GM12873 (cell line): ENCODE data around the gene SUSD1.

ENCODE experiments used
- TF ChIP-seq, protein P1 (sequence below): IDR thresholded peaks from 2 replicates; pipeline ENCODE4 v1.5.1; 2012; ENCODE audit warnings: low read depth, mild to moderate bottlenecking, moderate library complexity, low read length, control low read depth; ENCODE audit not compliant: insufficient read depth; ENCODE audit errors: missing control alignments

The SUSD1 gene

DNA sequence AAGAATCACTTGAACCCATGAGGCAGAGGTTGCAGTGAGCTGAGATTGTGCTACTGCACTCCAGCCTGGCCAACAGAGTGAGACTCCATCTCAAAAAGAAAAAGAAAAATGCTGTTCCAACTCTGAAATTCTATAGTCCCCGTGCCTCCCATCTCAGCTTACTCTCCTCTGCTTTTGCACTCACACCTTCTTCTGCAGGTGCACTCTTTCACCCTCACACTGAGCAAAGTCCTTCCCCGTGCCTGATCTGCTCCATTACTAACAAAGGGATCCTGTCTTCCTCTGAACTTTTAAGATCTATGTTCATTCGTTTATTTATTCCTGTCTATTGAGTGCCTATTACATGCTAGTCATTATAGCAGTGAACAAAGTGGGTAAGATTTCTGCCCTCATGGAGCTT lies 47.8 kb downstream of the SUSD1 start:
- TF ChIP-seq, protein P1, sequence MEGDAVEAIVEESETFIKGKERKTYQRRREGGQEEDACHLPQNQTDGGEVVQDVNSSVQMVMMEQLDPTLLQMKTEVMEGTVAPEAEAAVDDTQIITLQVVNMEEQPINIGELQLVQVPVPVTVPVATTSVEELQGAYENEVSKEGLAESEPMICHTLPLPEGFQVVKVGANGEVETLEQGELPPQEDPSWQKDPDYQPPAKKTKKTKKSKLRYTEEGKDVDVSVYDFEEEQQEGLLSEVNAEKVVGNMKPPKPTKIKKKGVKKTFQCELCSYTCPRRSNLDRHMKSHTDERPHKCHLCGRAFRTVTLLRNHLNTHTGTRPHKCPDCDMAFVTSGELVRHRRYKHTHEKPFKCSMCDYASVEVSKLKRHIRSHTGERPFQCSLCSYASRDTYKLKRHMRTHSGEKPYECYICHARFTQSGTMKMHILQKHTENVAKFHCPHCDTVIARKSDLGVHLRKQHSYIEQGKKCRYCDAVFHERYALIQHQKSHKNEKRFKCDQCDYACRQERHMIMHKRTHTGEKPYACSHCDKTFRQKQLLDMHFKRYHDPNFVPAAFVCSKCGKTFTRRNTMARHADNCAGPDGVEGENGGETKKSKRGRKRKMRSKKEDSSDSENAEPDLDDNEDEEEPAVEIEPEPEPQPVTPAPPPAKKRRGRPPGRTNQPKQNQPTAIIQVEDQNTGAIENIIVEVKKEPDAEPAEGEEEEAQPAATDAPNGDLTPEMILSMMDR: no peak

DNA sequence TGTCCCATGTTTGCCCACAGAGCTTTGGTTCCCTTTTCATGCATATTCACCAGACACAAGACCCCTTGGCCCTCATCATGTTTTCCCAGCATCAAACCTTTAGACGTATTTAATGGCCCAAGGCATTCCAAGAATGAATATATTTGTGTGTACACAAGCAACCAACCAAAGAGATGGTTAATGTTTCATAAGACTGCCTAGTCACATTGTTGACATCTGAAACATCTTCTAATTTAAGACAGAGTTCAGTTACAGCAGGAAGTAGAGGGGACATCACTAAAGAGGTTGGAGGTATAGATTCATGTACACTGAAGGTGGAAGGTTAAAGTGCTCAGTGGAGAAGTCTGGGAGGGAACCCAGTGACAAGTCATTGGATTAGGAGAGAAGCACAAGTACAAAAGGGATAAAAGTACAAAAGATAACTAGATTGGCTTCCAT lies 49.1 kb downstream of the SUSD1 start:
- TF ChIP-seq, protein P1: no peak

DNA sequence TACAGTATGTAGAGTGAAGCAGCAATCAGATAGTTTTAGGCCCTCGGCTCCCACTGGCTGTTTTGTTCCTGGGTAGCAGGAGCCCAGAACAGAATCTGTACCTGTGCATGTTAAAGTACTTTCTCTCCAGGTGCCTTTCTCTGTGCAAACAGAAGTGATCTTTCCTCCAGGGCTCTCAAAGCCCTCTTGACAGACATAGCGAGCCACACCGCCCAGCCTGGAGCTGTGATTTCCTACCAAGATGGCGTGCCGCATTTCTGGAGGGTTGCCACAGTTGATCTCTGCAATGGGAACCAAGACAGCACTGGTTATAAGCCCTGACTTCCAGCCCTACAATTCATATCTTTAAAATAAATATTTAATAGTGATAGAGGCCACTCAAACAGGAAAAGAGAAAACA lies 50.9 kb downstream of the SUSD1 start:
- TF ChIP-seq, protein P1: no peak

DNA sequence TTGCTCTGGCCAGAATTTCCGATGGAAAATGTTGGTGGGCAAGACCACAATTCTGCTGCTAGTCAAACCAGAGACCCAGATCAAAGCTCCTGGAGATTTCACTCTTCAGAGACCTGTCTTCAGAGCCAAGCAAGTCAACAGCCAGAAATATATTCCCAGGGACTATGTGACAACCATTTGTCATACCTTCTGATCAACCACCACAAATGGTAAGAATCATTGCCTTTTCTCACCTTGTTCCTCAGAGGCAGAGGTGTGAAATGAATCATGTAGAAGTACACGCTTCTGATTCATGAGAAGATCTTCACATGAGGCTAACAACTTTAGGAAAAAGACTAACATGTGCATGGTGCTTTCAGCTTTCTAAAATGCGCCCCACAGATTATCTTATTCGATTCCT lies 53.5 kb downstream of the SUSD1 start:
- TF ChIP-seq, protein P1: no peak

DNA sequence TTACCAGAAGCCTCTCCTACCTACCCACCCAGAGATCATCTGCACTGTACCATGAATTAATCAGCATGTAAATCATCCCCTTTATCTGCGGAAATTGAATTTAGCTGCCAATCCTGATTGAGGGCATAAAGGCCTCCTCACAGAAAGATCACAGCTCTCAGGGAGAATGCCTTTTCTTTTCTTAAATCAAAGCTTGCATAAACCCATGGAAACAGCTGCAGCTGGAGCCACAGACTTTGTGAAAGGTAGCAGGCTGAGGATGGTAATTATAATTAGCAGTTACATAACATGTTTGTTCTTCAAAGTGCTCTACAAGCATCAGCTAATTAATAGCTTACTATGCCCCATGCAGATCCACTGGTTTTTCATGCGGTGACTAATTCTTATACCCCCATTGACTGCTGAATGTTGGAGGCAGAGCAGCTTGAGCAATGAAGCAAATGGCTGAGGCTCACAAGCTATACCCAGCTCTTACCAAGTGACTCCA lies 54.6 kb downstream of the SUSD1 start:
- TF ChIP-seq, protein P1: no peak

DNA sequence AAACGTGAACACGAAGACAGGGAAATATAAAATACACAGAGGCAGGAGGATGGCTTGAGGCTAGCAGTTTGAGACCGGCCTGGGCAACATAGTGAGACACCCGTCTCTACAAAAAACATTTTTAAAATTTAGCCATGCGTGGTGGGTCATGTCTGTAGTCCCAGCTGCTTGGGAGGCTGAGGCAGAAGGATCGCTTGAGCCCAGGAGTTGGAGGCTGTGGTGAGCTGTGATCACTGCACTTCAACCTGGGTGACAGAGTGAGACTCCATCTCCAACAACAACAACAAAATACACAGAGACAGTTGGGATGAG lies 55.1 kb downstream of the SUSD1 start:
- TF ChIP-seq, protein P1: no peak

DNA sequence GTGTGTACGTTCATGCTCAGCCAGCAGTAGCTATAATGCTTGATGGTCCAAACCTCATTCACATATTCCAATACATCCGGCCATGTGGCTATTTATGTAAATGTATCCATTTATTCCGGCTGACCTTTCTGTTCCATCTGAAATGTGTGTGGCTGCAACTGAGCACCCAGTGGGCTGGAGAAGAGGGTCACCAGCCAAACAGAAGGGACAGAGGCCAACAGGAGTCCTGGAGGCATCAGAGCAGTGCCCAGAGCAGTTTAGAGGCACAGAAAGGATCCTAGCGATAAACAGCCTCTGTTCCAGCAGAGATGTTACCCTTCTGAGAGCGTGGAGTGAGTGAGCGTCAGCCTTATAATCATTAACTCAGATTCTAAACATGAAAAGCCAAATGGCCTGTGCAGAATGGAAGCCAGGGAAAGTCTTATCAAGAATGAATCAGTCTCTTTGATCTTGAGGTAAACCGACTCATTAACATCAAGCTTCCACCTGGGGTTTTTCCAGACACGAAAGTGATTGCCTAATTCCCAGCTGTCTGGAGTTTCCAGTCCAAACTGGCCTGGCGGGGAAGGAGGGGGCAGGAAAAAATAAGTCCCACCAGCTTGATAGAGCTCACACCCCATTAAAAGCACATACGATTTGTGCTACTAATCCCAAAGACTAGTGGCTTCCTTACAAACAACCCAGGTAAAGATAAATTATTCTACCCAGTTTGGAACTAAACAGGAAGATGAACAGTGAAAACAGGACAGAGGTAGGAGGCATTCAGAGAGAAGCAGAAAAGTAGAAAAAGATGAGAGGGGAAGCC lies 55.7 kb downstream of the SUSD1 start:
- TF ChIP-seq, protein P1: no peak
